Activated naive CD8-positive, alpha-beta T cell (primary cell): ENCODE results near the gene CPHXL2.

Source experiments
- H3K27ac Mint-ChIP-seq: one replicate; pipeline ENCODE4 v1.8.0; 2021; ENCODE audit warnings: mixed read lengths
- H3K27me3 Mint-ChIP-seq: one replicate; pipeline ENCODE4 v1.8.0; 2021; ENCODE audit warnings: mixed read lengths
- H3K36me3 Mint-ChIP-seq: one replicate; pipeline ENCODE4 v1.8.0; 2021; ENCODE audit warnings: mixed read lengths
- H3K4me1 Mint-ChIP-seq: one replicate; pipeline ENCODE4 v1.8.0; 2021; ENCODE audit warnings: low read depth, mixed read lengths
- H3K4me3 Mint-ChIP-seq: one replicate; pipeline ENCODE4 v1.8.0; 2021; ENCODE audit warnings: mild to moderate bottlenecking, mixed read lengths
- H3K9me3 Mint-ChIP-seq: one replicate; pipeline ENCODE4 v1.8.0; 2021; ENCODE audit warnings: low read depth, mixed read lengths

The CPHXL2 gene

DNA sequence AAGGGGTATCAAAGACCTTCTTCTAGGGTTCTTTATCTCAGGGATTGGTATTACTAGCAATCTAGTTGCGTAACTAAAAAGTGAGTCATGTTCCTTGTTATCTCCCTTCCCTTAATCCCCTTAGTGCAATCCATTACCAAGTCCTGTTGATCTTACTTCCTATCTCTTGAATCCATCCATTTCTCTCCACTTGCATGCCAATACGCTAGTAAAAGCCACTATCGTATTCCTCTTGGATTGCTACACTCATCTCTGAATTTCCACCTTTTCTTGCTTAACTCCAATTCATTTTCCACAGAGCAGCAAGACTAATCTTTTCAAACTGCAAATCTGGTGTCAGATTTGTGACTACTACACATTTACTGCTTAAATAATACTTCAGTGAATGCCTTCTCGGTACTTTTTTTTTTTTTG lies 51.9 kb downstream of the CPHXL2 start:
- peaks cover 33% of the 10 kb centered on the region for H3K36me3 Mint-ChIP-seq
- H3K4me3 Mint-ChIP-seq, result peak overlapping the region; percentile 51
- H3K4me1 Mint-ChIP-seq, result peaks cover 67% of the 10 kb centered on the region
- H3K27me3 Mint-ChIP-seq, result no peaks in the 10 kb centered on the region
- H3K9me3 Mint-ChIP-seq, result no peaks in the 10 kb centered on the region
- H3K27ac Mint-ChIP-seq, result peak overlapping the region; percentile 46

DNA sequence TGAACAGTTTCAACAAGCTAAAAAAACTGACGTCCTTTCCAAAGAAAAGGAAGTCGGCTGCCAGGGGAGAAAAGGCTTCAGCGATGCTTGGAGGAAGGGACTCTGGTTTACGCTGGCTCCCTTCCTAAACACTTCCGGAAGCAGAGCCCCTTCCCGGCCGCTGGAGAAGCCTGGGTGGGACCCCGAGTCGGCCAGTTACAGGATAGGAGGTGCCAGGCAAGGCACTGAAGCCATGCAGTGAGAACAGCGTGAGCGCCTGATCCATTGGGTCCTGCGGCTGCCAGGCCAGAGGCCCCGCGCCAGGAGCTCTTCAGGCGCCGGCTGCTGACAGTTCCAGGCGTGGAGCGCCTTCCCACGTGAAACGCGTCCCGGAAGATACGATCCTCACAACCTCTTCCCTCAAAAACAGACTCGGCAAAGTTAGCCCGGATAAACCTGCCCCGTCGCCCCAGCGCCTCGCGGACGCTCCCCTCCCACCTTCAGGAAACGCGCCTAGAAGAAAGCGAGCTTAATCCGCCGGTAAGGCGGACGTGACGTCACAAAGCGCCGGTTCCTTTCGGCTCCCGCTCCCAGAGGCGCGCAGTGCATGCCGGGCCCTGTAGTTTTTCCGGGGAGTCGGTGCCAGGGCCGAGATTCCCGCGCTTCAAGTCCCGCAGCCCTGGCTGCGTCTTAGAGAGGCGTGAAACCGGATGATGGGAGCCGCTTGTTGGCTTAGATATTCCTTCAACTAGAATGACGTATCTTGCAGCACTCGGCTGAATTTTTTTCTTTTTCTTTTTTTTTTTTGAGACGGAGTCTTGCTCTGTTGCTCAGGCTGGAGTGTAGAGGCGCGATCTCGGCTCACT lies 53.8 kb downstream of the CPHXL2 start, which contains the start of gene ADAT1:
Gene ADAT1 (minus strand): TSS at position 521 of the 845 bp plus-strand sequence. CDS start 2,482 bp downstream, outside the sequence.
- H3K27me3 Mint-ChIP-seq, result no peaks in the 10 kb centered on the region
- peaks cover 26% of the 10 kb centered on the region for H3K36me3 Mint-ChIP-seq
- H3K9me3 Mint-ChIP-seq, result no peaks in the 10 kb centered on the region
- H3K4me1 Mint-ChIP-seq, result peaks cover 54% of the 10 kb centered on the region
- peak within 1 kb of the TSS; percentile 97 for H3K4me3 Mint-ChIP-seq
- H3K27ac Mint-ChIP-seq, result peak within 1 kb of the TSS; percentile 95

DNA sequence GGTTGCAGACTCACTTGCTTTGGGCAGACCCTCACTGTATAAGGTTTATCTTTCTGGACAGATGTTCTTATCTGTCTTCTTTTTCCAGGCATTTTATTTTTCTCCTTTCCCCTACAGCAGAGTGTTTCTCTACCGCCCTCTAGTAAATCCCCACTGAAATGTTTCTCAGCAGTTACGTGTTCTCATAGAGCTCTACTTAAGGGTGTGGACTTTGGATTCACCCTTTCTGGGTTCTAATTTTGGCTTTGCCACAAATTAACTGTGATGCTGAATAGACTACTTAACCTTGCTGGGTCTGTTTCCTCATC lies 55.7 kb downstream of the CPHXL2 start:
- peak overlapping the region; percentile 95 for H3K27ac Mint-ChIP-seq
- peak overlapping the region; percentile 97 for H3K4me3 Mint-ChIP-seq
- no peaks in the 10 kb centered on the region for H3K9me3 Mint-ChIP-seq
- no peaks in the 10 kb centered on the region for H3K27me3 Mint-ChIP-seq
- peaks cover 18% of the 10 kb centered on the region for H3K36me3 Mint-ChIP-seq
- peaks cover 43% of the 10 kb centered on the region for H3K4me1 Mint-ChIP-seq

DNA sequence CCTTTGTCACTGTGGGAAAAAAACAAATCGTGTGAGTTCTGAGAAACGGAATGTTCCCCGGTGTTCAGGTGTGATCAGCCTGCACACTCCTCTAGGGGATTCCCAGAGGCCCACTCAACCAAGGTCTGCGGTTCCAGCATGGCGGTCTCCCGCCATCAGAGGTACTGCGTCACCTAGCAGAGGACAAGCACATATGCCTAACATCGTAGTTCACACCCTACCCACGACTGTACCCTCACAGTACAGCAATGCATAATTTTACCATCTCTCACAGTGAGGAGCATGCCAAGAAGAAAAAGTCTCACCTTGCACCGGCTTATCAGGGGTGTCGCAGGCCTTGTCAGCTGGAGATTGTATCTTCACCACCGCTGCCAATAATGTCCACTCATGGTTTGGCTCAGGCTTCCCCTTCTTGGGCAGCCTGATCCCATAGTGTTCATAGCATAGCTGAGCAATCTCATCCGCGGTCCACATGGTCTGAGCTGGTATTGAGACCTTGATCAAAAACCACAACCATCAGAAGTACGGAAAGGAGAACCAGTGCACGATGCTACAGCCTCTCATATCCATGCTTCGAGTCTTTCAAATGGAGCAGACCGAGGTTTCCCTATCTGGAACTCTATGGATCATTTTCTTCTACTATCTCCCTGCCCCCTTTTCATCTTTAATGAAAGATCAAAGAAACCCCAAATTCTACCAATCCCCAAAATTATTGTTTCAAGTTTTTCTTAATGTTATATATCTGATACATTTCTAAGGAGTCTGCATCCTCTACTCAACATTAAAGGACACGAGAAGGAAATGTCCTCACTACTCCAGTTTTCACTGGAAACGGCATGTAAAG lies 56.3 kb downstream of the CPHXL2 start:
- Mint-ChIP-seq H3K36me3 (peaks cover 13% of the 10 kb centered on the region), H3K9me3 (no peaks in the 10 kb centered on the region), H3K27ac (peak overlapping the region; percentile 73), H3K27me3 (no peaks in the 10 kb centered on the region), H3K4me3 (peak overlapping the region; percentile 97), H3K4me1 (peaks cover 41% of the 10 kb centered on the region)

DNA sequence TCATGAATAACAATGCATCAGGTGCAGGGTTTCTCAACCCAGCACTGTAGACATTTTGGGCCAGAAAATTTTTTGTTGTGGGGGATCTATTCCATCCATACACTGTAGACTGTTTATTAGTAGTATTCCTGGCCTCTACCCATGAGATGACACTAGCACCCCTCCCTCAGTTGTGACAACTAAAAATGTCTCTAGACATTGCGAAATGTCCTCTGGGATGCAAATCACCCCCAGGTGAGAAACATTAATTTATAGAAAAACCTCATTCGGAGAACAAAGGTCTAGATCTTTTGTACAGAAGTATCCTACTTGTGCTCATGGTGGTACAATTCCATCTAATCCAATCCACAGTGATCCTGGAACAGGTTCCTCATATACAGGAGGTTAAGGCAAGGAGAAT lies 58.0 kb downstream of the CPHXL2 start:
- Mint-ChIP-seq H3K4me1 (peaks cover 40% of the 10 kb centered on the region), H3K36me3 (peaks cover 10% of the 10 kb centered on the region), H3K4me3 (no peak overlapping the region), H3K9me3 (no peaks in the 10 kb centered on the region), H3K27me3 (no peaks in the 10 kb centered on the region), H3K27ac (no peak overlapping the region)

DNA sequence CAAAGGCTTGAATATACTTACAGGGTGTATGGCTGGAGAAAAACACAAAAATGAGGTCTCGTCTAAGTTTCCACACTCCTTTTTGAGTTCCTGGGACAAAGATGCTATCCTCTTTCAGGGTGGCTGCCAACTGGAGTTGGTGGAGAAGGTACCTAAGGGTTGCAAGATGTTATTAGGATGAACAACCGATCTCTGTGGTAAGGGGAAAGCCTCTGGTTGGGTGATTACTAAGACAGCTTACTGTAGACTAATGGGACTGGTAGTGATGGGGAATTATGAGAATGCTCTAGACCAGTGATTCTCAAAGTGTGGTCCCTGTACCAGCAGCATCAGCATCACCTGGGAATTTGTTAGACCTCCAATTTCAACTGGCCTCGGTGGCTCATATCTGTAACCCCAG lies 59.7 kb downstream of the CPHXL2 start:
- Mint-ChIP-seq H3K36me3 (peaks cover 10% of the 10 kb centered on the region), H3K27ac (peak overlapping the region; percentile 75), H3K4me1 (peaks cover 30% of the 10 kb centered on the region), H3K9me3 (no peaks in the 10 kb centered on the region), H3K27me3 (no peaks in the 10 kb centered on the region), H3K4me3 (peak overlapping the region; percentile 23)

DNA sequence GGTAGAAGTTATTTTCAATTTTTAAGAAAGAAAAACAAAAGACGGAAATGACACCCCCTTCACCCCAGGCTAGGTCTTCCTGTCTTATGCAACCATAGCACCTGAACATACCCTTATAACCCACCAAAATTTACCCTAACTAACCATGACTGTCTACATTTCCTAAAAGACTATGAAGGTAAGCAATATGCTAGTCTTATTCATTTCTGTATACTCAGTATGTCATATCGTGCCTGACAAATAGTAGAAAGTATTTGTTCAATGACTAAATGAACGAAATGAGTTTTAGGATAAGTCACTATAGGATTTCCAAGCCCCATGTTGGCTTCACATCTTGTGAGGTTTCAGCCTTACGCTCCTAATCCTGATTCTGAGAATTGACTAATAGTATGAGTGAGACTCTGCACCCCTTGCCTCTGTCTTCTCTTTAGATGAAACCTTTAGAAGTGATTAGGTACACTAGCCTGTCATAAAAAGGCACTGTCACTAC lies 60.2 kb downstream of the CPHXL2 start:
- Mint-ChIP-seq H3K4me3 (peak overlapping the region; percentile 33), H3K36me3 (peaks cover 10% of the 10 kb centered on the region), H3K4me1 (peaks cover 25% of the 10 kb centered on the region), H3K9me3 (no peaks in the 10 kb centered on the region), H3K27ac (peak overlapping the region; percentile 75), H3K27me3 (no peaks in the 10 kb centered on the region)

DNA sequence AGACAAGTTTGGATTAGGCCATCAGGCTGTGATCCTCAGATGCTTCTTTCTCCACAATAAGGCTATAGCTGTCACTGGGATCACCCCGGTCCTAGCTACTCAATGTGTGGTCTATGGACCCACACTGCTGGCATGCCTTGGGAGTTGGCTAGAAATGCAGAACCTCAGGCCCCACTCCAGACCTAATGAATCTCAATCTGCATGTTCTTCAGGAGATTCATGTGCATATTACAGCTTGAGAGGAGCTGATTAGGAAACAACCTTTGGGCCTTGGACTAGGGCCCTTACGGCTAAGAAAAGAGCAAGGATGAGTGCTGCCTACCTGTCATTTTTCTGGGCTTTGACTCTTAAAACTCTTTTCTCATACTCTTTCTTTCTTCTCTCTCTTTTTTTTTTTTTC lies 61.2 kb downstream of the CPHXL2 start:
- peaks cover 15% of the 10 kb centered on the region for H3K4me1 Mint-ChIP-seq
- peaks cover 10% of the 10 kb centered on the region for H3K36me3 Mint-ChIP-seq
- H3K4me3 Mint-ChIP-seq, result no peak overlapping the region
- no peak overlapping the region for H3K27ac Mint-ChIP-seq
- no peaks in the 10 kb centered on the region for H3K27me3 Mint-ChIP-seq
- H3K9me3 Mint-ChIP-seq, result no peaks in the 10 kb centered on the region

DNA sequence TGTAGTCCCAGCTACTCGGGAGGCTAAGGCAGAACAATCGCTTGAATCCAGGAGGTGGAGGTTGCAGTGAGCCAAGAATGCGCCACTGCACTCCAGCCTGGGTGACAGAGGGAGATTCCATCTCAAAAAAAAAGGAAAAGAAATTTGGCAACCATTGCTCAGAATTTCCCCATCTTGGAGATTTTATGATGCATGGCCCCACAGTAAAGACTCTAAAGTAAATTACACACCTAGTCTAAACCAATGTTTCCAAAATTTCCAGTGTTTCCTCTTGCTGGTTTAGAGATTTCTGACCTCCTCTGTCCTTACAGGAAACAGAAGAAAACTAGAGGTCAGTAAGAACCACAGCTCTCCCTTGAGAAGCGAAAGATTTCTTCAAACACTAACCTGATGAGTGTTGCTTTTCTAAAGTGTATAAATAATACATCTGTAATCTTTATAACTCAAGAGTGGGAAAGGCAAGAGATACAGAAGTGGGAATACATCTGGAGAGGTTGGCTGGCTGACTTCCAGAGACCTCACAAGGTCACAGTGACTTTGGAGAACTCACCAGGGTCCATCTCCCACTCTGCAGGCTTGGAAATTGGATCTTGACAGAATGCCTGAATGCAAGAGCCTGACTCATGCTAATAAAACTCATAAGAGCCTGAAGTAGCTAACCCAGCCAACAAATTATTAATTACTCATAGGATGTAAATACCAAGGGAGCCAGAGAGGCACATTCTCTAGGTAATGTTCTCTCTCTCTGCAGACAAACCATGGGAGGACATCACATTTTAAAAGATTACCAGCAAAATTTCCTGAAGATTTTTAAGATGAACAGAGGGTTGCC lies 62.5 kb downstream of the CPHXL2 start:
- no peaks in the 10 kb centered on the region for H3K27me3 Mint-ChIP-seq
- H3K36me3 Mint-ChIP-seq, result peaks cover 5% of the 10 kb centered on the region
- H3K4me3 Mint-ChIP-seq, result no peak overlapping the region
- H3K9me3 Mint-ChIP-seq, result no peaks in the 10 kb centered on the region
- H3K27ac Mint-ChIP-seq, result no peak overlapping the region
- H3K4me1 Mint-ChIP-seq, result peaks cover 8% of the 10 kb centered on the region
